ENCODE results near the gene DNAJB8.

DNA sequence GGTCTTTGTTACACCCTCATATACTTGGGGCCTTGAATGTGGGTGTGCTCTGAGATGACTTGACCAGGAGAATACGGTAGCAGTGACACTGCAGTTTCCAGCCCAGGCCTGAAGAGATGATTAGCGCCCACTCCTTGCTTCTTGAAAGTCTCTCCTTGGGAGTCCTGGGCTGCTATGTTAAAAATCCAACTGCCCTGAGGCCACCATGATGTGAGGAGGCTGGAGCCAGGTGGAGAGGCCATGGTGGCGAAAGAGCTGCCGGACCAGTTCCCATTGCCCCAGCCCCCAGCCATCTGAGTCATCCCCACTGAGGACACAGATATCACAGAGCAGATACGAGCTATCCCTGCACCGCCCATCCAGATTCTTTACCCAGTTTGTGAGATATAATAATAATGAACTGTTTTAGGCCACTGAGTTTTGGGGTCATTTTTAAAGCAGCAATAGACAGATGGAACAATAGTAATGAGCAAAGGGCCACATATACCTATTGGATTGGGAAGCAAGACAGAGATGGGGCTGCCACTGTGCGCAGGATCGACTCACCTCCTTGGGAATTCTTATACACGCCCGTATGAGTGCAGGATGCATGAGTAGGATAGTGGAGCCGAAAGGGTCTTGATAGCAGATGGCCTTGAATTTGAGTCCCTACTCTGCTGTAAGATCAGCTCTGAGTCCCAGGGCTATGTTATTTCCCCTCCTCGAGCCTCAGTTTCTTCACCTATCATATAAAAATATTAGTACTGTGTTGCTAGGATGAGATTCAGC lies 38.5 kb upstream of the DNAJB8 start:
- TF ChIP-seq CTCF (IDR thresholded peaks at IDR 0.05) (no peak), POLR2A (IDR thresholded peaks at IDR 0.05) (no peak), EP300 (IDR thresholded peaks at IDR 0.05) (no peak)
